T-helper 2 cell (primary cell): ENCODE results near the gene SLC25A47.
"Not testable (repeated sequence)": the region's sequence is repeated elsewhere in the genome, so short reads cannot be mapped to it uniquely, and the experiment has no call there.

Experiments used
- DNase-seq, 5 experiments: peaks; one replicate each; pipeline versions ENCODE4 v3.0.0 to v3.0.0-alpha.2; 2012 to 2022
- total RNA-seq, 2 donors: gene quantifications; one replicate each; lab custom pipeline; 2026; lab: John Stamatoyannopoulos, UW

The SLC25A47 gene
- 0 to 0.62 reads per million in 2 donors for total RNA-seq

GRCh38 chr14:100323121-100323941 is at the start of gene SLC25A47:
Gene SLC25A47 (plus strand): TSS chr14:100323339. CDS start chr14:100323415, 76 bp downstream.
- DNase-seq: no peak

GRCh38 chr14:100274250-100274649 is 48.9 kb upstream of the SLC25A47 start:
- DNase-seq: no peak

GRCh38 chr14:100275214-100275613 is 47.9 kb upstream of the SLC25A47 start:
- DNase-seq: peak in 1 of 5 experiments; percentile 75

GRCh38 chr14:100278702-100279101 is 44.4 kb upstream of the SLC25A47 start:
- DNase-seq: peak in 1 of 5 experiments; percentile 35

GRCh38 chr14:100279133-100279532 is 44.0 kb upstream of the SLC25A47 start:
- no peak for DNase-seq

- no peak for DNase-seq
These were observed 43.6 kb upstream of the SLC25A47 start for GRCh38 chr14:100279563-100279962.

- no peak for DNase-seq
These were observed 41.7 kb upstream of the SLC25A47 start for GRCh38 chr14:100281286-100282082.

GRCh38 chr14:100282083-100282350 is 41.1 kb upstream of the SLC25A47 start:
- DNase-seq: no peak

- no peak for DNase-seq
These were observed 40.2 kb upstream of the SLC25A47 start for GRCh38 chr14:100282766-100283419.

- DNase-seq: not testable (repeated sequence)
These were observed 39.7 kb upstream of the SLC25A47 start for GRCh38 chr14:100283436-100283835.

GRCh38 chr14:100283984-100284881 is 38.9 kb upstream of the SLC25A47 start:
- DNase-seq: no peak

- DNase-seq: peak; percentile 68 to 78 (median 72)
These were observed 37.9 kb upstream of the SLC25A47 start for GRCh38 chr14:100285021-100285912.

- DNase-seq: no peak
These were observed 37.2 kb upstream of the SLC25A47 start for GRCh38 chr14:100285913-100286400.

- DNase-seq: no peak
These were observed 36.5 kb upstream of the SLC25A47 start for GRCh38 chr14:100286484-100287191.

- no peak for DNase-seq
These were observed 35.7 kb upstream of the SLC25A47 start for GRCh38 chr14:100287202-100287997.

GRCh38 chr14:100287998-100288295 is 35.2 kb upstream of the SLC25A47 start:
- DNase-seq: not testable (repeated sequence)

GRCh38 chr14:100288382-100289185 is 34.6 kb upstream of the SLC25A47 start:
- no peak for DNase-seq

- DNase-seq: no peak
These were observed 33.1 kb upstream of the SLC25A47 start for GRCh38 chr14:100289916-100290606.
